Activated T-cell treated with anti-CD3 and anti-CD28 coated beads, Interleukin-2, amount 50 U/mL, for 24 hours (primary cell): Measurements from ENCODE around the gene SH3D19.

ENCODE experiments used
- DNase-seq: peaks from one replicate; pipeline ENCODE4 v3.0.0-alpha.2; 2020
- H3K27ac Mint-ChIP-seq: 2 replicates; pipeline ENCODE4 v1.8.0; 2020; ENCODE audit warnings: mild to moderate bottlenecking, mixed read lengths
- H3K27me3 Mint-ChIP-seq: 2 replicates; pipeline ENCODE4 v1.8.0; 2020; ENCODE audit warnings: mixed read lengths
- H3K36me3 Mint-ChIP-seq: 2 replicates; pipeline ENCODE4 v1.8.0; 2020; ENCODE audit warnings: low read depth, mixed read lengths
- H3K4me1 Mint-ChIP-seq: 2 replicates; pipeline ENCODE4 v1.8.0; 2020; ENCODE audit warnings: low read depth, mixed read lengths
- H3K4me3 Mint-ChIP-seq: 2 replicates; pipeline ENCODE4 v1.8.0; 2020; ENCODE audit warnings: mild to moderate bottlenecking, moderate library complexity, mixed read lengths
- H3K9me3 Mint-ChIP-seq: 2 replicates; pipeline ENCODE4 v1.8.0; 2020; ENCODE audit warnings: mixed read lengths

The SH3D19 gene, protein sequence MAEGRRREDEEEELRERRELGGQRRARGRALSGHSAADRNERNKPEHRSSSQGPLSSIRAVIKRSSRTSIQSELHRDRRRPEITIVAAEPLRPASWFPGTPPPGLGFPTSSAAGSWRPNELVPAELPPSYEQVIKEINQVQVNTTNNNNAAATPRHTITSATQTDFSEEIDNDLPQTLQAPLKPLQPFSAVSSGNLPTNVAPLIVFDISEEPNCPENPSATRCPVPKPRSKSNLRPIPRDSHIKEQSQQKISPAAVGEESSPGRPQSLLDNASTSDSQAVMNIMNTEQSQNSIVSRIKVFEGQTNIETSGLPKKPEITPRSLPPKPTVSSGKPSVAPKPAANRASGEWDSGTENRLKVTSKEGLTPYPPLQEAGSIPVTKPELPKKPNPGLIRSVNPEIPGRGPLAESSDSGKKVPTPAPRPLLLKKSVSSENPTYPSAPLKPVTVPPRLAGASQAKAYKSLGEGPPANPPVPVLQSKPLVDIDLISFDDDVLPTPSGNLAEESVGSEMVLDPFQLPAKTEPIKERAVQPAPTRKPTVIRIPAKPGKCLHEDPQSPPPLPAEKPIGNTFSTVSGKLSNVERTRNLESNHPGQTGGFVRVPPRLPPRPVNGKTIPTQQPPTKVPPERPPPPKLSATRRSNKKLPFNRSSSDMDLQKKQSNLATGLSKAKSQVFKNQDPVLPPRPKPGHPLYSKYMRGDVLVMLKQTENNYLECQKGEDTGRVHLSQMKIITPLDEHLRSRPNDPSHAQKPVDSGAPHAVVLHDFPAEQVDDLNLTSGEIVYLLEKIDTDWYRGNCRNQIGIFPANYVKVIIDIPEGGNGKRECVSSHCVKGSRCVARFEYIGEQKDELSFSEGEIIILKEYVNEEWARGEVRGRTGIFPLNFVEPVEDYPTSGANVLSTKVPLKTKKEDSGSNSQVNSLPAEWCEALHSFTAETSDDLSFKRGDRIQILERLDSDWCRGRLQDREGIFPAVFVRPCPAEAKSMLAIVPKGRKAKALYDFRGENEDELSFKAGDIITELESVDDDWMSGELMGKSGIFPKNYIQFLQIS

DNA sequence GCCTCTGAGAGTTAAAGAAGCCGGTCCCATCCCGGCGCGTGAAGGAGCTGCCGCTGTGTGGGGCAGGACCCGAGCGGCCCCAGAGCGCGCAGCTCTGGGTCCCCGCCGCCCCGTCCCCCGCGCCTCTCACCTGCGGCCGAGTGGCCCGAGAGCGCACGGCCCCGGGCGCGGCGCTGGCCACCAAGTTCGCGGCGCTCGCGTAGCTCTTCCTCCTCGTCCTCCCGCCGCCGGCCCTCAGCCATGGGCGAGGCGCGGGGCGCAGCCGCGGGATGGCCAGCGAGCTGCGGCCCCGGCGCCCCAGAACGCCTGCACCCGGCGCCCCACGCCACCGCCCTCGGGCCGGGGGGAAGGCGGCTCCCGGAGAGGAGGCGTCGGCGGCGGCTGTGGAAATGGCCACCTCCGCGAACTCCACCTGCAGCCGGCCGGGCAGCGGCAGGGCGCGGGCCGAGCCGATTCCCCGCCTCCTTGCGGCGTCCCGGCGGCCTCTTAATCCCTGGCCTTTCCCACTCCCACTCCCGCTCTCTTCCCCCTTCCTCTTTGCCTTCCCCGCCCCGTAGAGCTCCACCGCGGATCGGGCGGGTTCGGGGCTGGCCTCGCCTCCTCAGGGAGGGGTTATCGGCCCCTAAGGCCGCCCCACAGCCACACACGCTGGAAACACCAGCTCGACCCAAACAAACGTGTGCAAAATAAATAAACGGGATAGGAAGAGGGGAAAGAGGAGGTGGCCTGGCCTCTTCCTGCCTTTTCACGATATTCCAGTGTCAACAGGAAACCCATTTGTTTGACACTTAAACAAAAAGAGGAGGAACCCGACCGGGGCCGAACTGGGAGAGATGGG, at the start of gene SH3D19:
Gene SH3D19 (minus strand): TSS at position 495 of the 838 bp plus-strand sequence. CDS start 253 bp downstream, at position 242.
- H3K36me3 Mint-ChIP-seq: no peaks in the 10 kb centered on the region
- H3K9me3 Mint-ChIP-seq: no peaks in the 10 kb centered on the region
- peak; percentile 31 for DNase-seq
- peaks cover 15% of the 10 kb centered on the region for H3K4me1 Mint-ChIP-seq
- H3K27me3 Mint-ChIP-seq: peaks cover 64% of the 10 kb centered on the region
- H3K4me3 Mint-ChIP-seq: peak within 1 kb of the TSS; percentile 75
- no peak within 1 kb of the TSS for H3K27ac Mint-ChIP-seq

DNA sequence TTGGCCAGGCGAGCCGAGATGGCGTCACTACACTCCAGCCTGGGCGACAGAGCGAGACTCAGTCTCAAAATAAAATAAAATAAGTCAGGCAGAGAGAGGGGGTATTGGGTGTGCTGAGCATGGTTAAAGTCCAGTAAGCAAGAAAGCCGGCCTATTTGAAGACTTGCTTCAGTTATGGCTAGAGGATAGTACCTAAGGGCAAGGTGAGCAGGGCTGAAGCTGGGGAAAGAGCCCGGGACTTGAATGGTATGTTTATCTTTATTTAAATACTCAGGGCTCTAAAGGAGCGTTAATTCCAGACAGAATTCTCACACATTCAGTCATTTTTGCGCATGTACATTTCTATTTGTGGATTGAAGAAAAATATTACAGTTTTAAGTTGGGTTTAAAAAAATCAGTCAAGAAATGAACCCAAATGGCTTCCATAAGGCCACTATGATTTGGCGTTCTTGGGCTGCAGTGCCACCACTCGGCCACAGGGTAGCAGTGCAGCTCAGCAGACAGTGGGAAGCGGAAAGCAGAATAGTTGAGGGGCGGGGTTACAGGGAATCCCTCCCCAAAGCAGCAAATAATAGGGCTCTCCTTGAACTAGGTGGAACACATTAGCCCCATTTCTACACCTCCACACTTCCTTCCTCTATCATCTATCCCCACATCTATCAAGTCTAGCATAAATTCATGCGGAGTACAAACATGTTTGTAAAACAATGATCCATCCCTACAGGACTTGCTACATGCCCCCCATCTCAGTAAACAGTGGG, 37.2 kb upstream of the SH3D19 start:
- Mint-ChIP-seq H3K9me3 (no peaks in the 10 kb centered on the region), H3K27ac (no peak overlapping the region), H3K36me3 (no peaks in the 10 kb centered on the region), H3K4me3 (no peak overlapping the region), H3K4me1 (peaks cover 2% of the 10 kb centered on the region), H3K27me3 (peaks cover 9% of the 10 kb centered on the region)
- peak; percentile 82 for DNase-seq

DNA sequence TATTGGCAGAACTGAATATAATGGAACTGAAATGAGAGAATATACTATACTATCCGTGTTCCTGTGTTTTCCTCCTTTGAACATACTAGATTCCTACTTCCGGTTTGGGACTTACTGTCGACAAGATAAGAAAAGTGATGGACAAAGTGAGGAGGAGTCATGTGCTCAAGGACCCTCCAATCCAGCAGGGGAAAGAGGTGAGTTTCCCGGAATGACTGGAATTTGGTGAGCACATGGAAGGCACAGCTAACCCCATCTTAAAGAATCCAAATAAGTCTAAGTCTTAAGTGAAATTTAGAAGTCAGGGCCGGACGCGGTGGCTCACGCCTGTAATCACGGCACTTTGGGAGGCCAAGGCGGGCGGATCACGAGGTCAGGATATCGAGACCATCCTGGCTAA, 36.6 kb upstream of the SH3D19 start:
- Mint-ChIP-seq H3K4me1 (peaks cover 2% of the 10 kb centered on the region), H3K36me3 (no peaks in the 10 kb centered on the region), H3K9me3 (no peaks in the 10 kb centered on the region), H3K27me3 (peaks cover 12% of the 10 kb centered on the region), H3K27ac (no peak overlapping the region), H3K4me3 (no peak overlapping the region)
- no peak for DNase-seq

DNA sequence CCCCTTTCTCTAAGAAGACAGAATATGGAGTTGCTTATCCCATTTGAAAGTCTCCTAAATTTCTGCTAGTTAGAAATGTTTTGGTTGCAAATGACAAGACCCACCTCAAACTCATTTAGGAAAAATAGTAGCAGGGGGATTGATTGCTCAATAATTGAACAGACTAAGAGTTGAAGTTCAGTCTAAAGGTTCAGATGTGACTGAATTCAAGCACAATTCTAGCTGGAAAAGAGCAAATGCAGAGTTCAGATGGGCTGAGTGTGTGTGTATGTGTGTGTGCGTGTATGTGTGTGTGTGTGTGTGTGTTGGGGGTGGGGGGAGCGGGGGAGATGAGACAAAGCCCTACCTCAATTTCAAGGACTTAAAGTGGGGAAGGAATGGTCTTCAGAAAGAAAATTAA, 35.7 kb upstream of the SH3D19 start:
- DNase-seq: no peak
- Mint-ChIP-seq H3K27me3 (peaks cover 12% of the 10 kb centered on the region), H3K4me3 (no peak overlapping the region), H3K4me1 (peaks cover 2% of the 10 kb centered on the region), H3K9me3 (no peaks in the 10 kb centered on the region), H3K27ac (no peak overlapping the region), H3K36me3 (no peaks in the 10 kb centered on the region)

DNA sequence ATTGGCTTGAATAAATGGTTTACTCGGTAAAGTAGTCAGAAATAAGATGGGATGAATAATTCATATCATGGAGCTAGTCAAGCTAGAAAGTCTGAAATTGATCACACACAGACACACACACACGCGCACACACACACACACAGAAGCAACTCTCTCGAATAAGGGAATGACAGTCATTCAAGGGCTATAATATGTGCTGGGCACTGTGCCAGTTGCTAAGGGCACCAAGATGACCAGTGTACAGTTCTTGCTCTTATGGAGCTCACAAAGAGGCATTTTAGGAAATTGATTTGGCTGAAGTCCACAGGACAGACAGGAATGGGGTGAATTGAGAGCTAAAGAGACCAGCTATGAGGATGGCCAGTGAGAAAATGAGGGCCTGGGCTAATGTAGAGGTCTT, 34.2 kb upstream of the SH3D19 start:
- no peak overlapping the region for H3K27ac Mint-ChIP-seq
- no peaks in the 10 kb centered on the region for H3K36me3 Mint-ChIP-seq
- peaks cover 25% of the 10 kb centered on the region for H3K27me3 Mint-ChIP-seq
- H3K4me1 Mint-ChIP-seq: peaks cover 2% of the 10 kb centered on the region
- DNase-seq: no peak
- H3K4me3 Mint-ChIP-seq: no peak overlapping the region
- no peaks in the 10 kb centered on the region for H3K9me3 Mint-ChIP-seq

DNA sequence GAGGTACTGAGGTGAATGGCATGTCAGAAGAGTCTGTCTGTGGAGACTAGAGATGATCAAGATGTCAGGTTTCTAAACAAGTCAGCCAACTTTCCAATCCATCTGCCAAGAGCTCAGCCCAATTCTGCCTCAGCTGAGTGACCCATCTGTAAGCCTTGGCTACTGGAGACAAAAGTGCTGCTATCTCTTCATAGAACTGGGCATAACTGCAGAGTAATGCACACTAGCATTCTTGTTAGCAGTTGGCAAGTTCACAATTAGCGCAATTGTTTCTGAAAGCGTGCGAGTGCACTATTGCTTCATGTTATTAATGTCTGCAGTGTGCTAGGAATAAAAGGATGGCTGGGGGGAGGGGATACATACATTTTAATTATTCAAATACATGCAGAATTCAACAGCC, 32.9 kb upstream of the SH3D19 start:
- Mint-ChIP-seq H3K4me3 (no peak overlapping the region), H3K9me3 (no peaks in the 10 kb centered on the region), H3K27me3 (peaks cover 34% of the 10 kb centered on the region), H3K36me3 (no peaks in the 10 kb centered on the region), H3K27ac (no peak overlapping the region), H3K4me1 (peaks cover 2% of the 10 kb centered on the region)
- DNase-seq: no peak

DNA sequence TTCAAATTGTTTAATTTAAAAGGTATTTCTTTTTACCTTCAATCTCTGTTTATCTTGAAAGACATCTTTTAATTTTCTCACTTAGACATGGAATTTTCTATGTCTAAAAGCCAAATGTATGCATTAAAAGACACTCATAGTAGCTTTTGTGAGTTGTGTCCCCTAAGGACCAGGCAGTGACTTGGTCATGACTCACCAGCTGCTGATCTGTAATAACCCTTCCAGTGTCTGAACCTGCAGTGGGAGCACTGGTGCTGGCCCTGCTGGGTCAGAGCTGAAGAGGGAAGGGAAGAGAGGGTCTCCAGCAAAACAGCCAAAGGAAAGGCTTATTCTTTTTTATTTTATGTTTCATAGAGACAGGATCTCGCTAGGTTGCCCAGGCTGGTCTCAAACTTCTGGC, 31.1 kb upstream of the SH3D19 start:
- DNase-seq: no peak
- no peaks in the 10 kb centered on the region for H3K9me3 Mint-ChIP-seq
- no peak overlapping the region for H3K27ac Mint-ChIP-seq
- H3K4me3 Mint-ChIP-seq: no peak overlapping the region
- no peaks in the 10 kb centered on the region for H3K36me3 Mint-ChIP-seq
- H3K27me3 Mint-ChIP-seq: peaks cover 40% of the 10 kb centered on the region
- no peaks in the 10 kb centered on the region for H3K4me1 Mint-ChIP-seq

DNA sequence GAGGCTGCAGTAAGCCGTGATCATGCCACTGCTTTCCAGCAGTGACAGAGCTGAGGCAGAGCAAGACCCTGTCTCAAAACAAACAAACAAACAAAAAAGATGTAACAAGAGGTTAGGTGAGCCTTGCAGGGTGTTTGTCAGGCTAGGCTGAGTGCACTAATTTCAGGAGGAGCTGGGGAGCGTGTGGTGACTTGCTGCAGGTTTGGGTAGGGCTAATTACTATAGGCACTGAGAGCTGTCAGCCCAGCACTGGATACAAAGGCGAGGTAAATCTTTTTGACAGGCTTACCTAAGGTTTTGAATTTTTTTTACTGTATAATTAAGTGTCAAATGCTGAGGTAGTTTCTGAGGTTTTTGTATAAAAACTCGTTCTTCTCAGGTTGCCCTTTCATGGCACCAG, 29.8 kb upstream of the SH3D19 start:
- Mint-ChIP-seq H3K36me3 (no peaks in the 10 kb centered on the region), H3K9me3 (no peaks in the 10 kb centered on the region), H3K27ac (no peak overlapping the region), H3K4me1 (no peaks in the 10 kb centered on the region), H3K27me3 (peaks cover 39% of the 10 kb centered on the region), H3K4me3 (no peak overlapping the region)
- no peak for DNase-seq

DNA sequence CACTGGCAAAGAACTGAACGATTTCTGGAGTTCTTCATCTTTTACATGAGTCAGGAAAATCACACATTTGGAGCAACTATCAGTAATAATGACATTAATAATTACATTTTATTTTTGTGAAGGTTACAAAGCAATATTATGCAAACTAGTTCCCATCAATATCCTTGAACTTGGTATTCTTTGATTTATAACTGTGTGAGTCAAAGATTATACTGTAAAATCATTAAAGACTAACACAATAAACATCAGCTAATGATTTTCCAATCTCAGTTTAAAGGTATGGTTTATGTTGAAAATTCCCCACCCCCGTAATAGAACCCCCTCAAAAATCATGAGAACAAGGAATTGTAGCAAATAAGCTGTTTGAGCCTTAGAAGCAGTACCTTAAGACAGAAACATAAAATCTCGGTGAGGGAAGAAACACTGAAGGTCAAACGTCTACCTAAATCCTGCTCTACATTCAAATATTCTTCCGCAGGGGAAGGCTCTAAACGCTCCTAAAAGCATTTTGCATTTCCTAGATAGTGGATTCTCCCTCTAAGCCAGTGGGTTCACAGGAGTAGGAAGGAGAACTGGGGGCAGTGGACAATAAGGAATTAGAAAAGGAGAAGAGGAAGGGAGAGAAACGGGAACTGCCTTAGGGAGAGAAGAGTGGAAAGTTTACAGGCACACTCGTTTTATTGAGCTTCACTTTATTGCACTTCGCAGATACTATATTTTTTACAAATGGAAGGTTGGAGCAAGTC, 22.3 kb upstream of the SH3D19 start:
- Mint-ChIP-seq H3K9me3 (peaks cover 2% of the 10 kb centered on the region), H3K4me1 (no peaks in the 10 kb centered on the region), H3K27me3 (peaks cover 24% of the 10 kb centered on the region), H3K4me3 (no peak overlapping the region), H3K27ac (no peak overlapping the region), H3K36me3 (no peaks in the 10 kb centered on the region)
- DNase-seq: no peak

DNA sequence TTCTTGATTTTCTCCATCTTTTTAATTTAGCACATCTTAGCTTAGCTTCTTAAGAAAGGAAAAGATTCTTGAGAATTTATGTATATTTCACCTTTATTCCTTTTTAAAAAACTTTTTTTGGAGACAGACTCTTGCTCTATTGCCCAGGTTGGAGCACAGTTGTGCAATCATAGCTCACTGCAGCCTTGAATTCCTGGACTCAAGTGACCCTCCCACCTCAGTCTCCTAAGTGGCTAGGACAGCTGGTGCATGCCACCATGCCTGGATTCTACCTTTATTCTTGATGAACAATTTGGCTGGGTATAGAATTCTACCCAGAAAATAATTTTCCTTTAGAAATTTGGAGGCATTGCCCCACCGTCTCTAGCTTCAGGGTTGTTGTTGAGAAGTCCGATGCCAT, 19.5 kb upstream of the SH3D19 start:
- Mint-ChIP-seq H3K9me3 (peaks cover 2% of the 10 kb centered on the region), H3K27me3 (peaks cover 19% of the 10 kb centered on the region), H3K36me3 (no peaks in the 10 kb centered on the region), H3K27ac (no peak overlapping the region), H3K4me3 (no peak overlapping the region), H3K4me1 (no peaks in the 10 kb centered on the region)
- no peak for DNase-seq

DNA sequence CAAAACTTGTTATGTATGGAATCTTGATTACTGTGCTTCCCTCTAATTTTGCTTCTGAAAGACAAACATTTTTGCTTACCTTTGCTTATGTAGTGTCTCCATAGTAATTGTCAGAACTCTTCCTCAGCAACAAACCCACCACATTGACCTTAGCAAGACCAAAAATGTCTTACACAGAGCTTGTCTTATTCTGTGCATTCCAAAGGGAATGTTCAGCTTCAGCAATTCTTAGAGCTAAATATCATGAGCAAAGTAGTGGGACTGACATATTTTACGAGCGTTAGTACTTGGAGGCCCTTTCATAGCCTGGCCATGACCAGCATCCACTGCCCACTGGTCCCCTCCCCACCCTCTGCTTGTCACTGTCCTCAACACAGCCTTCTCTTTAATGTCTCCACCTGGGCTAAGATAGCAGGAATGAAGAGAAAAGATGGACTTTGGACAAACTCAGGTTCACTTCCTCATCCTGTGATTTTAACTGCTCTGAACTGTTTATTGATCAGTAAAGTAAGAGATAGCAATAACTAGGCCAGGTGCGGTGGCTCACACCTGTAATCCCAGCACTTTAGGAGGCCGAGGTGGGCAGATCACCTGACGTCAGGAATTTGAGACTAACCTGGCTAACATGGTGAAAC, 15.5 kb upstream of the SH3D19 start:
- peaks cover 18% of the 10 kb centered on the region for H3K27me3 Mint-ChIP-seq
- no peak for DNase-seq
- H3K36me3 Mint-ChIP-seq: no peaks in the 10 kb centered on the region
- no peak overlapping the region for H3K4me3 Mint-ChIP-seq
- no peak overlapping the region for H3K27ac Mint-ChIP-seq
- peaks cover 2% of the 10 kb centered on the region for H3K9me3 Mint-ChIP-seq
- H3K4me1 Mint-ChIP-seq: no peaks in the 10 kb centered on the region

DNA sequence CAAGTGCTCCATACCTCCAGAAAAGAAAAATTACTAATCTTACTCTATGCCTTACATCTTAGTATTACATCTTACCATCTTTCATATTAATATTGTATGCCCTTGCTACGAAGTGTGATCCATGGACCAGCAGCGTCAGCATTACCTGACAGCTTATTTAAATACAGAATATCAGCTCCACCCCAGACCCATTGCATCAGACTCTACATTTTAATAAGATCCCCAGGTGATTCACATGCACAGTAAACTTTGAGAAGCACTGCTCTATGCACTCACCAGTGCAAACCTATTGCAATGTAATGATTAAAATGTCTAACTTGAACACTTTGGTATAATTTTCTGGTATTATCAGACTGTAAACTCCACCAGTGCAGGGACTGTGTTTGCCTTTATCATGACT, 14.1 kb upstream of the SH3D19 start:
- Mint-ChIP-seq H3K27ac (no peak overlapping the region), H3K4me1 (no peaks in the 10 kb centered on the region), H3K4me3 (no peak overlapping the region), H3K9me3 (no peaks in the 10 kb centered on the region), H3K27me3 (peaks cover 20% of the 10 kb centered on the region), H3K36me3 (no peaks in the 10 kb centered on the region)
- DNase-seq: no peak
